ENCODE measurements around the gene TARP.
"Not testable (repeated sequence)": the region's sequence is repeated elsewhere in the genome, so short reads cannot be mapped to it uniquely, and the experiment has no call there.

TARP gene

DNA sequence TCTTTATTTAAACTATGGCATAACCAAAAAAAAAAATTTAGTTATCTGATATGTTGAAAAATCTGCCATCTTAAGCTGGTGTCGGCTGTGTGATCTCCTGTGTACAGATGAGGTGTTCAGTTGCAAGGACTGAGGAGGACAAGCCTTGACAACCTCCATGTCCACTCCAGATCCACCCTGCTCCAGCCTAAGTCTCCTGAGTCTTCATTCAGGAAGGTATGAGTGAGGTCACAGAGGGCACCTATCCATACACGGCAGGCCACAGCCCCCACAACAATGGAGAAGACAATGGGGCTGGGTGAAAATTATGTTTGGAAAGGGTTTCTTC is 16.1 kb downstream of the TARP start:
- no peaks in the 10 kb centered on the region for H3K36me3 ChIP-seq (replicated peaks in 1 of 2)
- WGBS, 4 donors, result 74 to 82% (median 78%) methylated on average over 2 of the region's 2 CpGs
- no peak overlapping the region for H3K4me3 ChIP-seq
- H3K9me3 ChIP-seq (replicated peaks in 1 of 3), result no peaks in the 10 kb centered on the region
- H3K27ac ChIP-seq, result no peak overlapping the region
- no peaks in the 10 kb centered on the region for H3K4me1 ChIP-seq (replicated peaks in 1 of 2)
- intact Hi-C loops (cut with DNase I), result no loop called here
- TF ChIP-seq POLR2A (IDR thresholded peaks at IDR 0.05) (no peak), CTCF (IDR thresholded peaks at IDR 0.05) (no peak)
- H3K27me3 ChIP-seq, result no peaks in the 10 kb centered on the region
- no peak for DNase-seq

- H3K27ac ChIP-seq; DNase-seq; intact Hi-C loops (cut with DNase I); H3K4me3 ChIP-seq; H3K27me3 ChIP-seq; H3K36me3 ChIP-seq (replicated peaks in 1 of 2); H3K9me3 ChIP-seq (replicated peaks in 1 of 3); H3K4me1 ChIP-seq (replicated peaks in 1 of 2): not testable (repeated sequence)
- 54 to 76% (median 65%) methylated on average over 3 of the region's 3 CpGs for WGBS, 4 donors
These were observed 23.6 kb downstream of the TARP start for GRCh38 chr7:38249849-38250248.

- Histone ChIP-seq H3K9me3 (replicated peaks in 1 of 3) (no peaks in the 10 kb centered on the region), H3K4me1 (replicated peaks in 1 of 2) (no peaks in the 10 kb centered on the region), H3K27ac (no peak overlapping the region), H3K27me3 (no peaks in the 10 kb centered on the region), H3K36me3 (replicated peaks in 1 of 2) (no peaks in the 10 kb centered on the region), H3K4me3 (no peak overlapping the region)
- 77 to 89% (median 78%) methylated on average over 5 of the region's 5 CpGs for WGBS, 4 donors
- TF ChIP-seq POLR2A (IDR thresholded peaks at IDR 0.05), result no peak
- no peak for TF ChIP-seq CTCF (IDR thresholded peaks at IDR 0.05)
- intact Hi-C loops (cut with DNase I), result no loop called here
- no peak for DNase-seq
These were observed 25.3 kb downstream of the TARP start for GRCh38 chr7:38248069-38248567.

DNA sequence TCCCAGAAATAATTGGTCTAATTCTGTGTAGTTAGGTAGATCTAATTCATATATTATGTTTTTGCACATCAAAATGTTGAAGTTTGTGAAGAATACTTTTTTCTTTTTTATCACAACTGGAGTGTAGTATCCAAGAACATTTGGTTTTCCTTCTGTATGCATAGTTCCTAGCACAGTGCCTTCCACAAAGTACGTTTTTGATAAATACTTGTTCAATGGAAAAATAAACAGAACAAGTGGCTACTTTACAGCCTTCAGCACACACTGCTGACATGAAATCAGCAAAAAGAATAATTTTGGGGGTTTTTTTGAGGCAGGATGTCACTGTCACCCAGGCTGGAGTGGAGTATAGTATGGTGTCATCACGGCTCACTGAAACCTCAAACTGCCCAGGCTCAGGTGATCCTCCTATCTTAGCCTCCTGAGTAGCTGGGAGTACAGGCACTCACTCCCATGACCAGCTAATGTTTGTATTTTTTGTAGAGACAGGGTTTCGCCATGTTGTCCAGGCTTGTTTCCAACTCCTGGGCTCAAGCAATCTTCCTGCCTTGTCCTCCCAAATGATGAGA is 27.9 kb downstream of the TARP start:
- Histone ChIP-seq H3K27me3 (no peaks in the 10 kb centered on the region), H3K27ac (no peak overlapping the region), H3K36me3 (replicated peaks in 1 of 2) (no peaks in the 10 kb centered on the region), H3K4me3 (no peak overlapping the region), H3K9me3 (replicated peaks in 1 of 3) (no peaks in the 10 kb centered on the region), H3K4me1 (replicated peaks in 1 of 2) (no peaks in the 10 kb centered on the region)
- TF ChIP-seq CTCF (IDR thresholded peaks at IDR 0.05), result no peak
- TF ChIP-seq POLR2A (IDR thresholded peaks at IDR 0.05), result no peak
- WGBS, 4 donors, result 67 to 86% (median 72%) methylated on average over 3 of the region's 3 CpGs
- intact Hi-C loops (cut with DNase I), result no loop called here
- DNase-seq, result no peak

DNA sequence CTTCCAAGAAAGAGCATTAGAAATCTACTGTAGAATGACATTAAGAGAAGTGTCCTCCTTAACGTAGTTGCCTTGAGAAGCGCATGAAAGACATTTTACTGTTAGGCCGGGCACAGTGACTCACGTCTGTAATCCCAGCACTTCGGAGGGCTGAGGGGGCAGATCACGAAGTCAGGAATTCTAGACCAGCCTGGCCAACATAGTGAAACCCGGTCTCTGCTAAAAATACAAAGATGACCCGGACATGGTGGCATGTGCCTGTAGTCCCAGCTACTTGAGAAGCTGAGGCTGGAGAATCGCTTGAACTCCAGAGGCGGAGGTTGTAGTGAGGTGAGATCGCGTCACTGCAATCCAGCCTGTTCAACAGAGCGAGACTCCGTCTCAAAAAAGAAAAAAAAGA is 28.9 kb downstream of the TARP start:
- TF ChIP-seq POLR2A (IDR thresholded peaks at IDR 0.05) (no peak), CTCF (IDR thresholded peaks at IDR 0.05) (no peak)
- no peak overlapping the region for H3K4me3 ChIP-seq
- no peak for DNase-seq

GRCh38 chr7:38243345-38243744 is 30.1 kb downstream of the TARP start:
- H3K9me3 ChIP-seq (replicated peaks in 1 of 3); DNase-seq; H3K4me3 ChIP-seq; H3K4me1 ChIP-seq (replicated peaks in 1 of 2); H3K27ac ChIP-seq; H3K36me3 ChIP-seq (replicated peaks in 1 of 2); H3K27me3 ChIP-seq; intact Hi-C loops (cut with DNase I): not testable (repeated sequence)
- 57 to 65% (median 64%) methylated on average over 5 of the region's 5 CpGs for WGBS, 4 donors

More for the DNA sequence above, 28.9 kb downstream of the TARP start:
- Histone ChIP-seq H3K27me3 (no peaks in the 10 kb centered on the region), H3K4me1 (replicated peaks in 1 of 2) (no peaks in the 10 kb centered on the region), H3K27ac (no peak overlapping the region), H3K36me3 (replicated peaks in 1 of 2) (no peaks in the 10 kb centered on the region), H3K9me3 (replicated peaks in 1 of 3) (no peaks in the 10 kb centered on the region)
- 80 to 88% (median 84%) methylated on average over 14 of the region's 14 CpGs for WGBS, 4 donors
- intact Hi-C loops (cut with DNase I), result no loop called here
